GM19238 (cell line): ENCODE data around the gene IL17RB.
A peak's percentile ranks its signal among the peaks of the same experiment; 100 is the strongest.

Source experiments
- DNase-seq: peaks from one replicate; pipeline ENCODE4 v3.0.0; 2011; ENCODE audit warnings: low spot score; ENCODE audit not compliant: insufficient read length

IL17RB gene

GRCh38 chr3:53830944-53831343 is 15.4 kb upstream of the IL17RB start:
- no peak for DNase-seq

- DNase-seq: no peak
Observed at GRCh38 chr3:53833053-53833645, 13.2 kb upstream of the IL17RB start.

- no peak for DNase-seq
Observed at GRCh38 chr3:53833700-53834099, 12.7 kb upstream of the IL17RB start.

GRCh38 chr3:53834429-53835095 is 11.8 kb upstream of the IL17RB start:
- no peak for DNase-seq

- no peak for DNase-seq
Observed at GRCh38 chr3:53835257-53835656, 11.1 kb upstream of the IL17RB start.

GRCh38 chr3:53836084-53836872 is 10.1 kb upstream of the IL17RB start:
- DNase-seq: no peak

- no peak for DNase-seq
Observed at GRCh38 chr3:53837331-53837730, 9.0 kb upstream of the IL17RB start.

- DNase-seq: no peak
Observed at GRCh38 chr3:53841296-53841695, 5.1 kb upstream of the IL17RB start.

GRCh38 chr3:53842436-53843194 is 3.8 kb upstream of the IL17RB start:
- no peak for DNase-seq

- DNase-seq: peak; percentile 48
Observed at GRCh38 chr3:53843195-53844177, 2.9 kb upstream of the IL17RB start.

GRCh38 chr3:53844262-53845102 is 1.9 kb upstream of the IL17RB start:
- DNase-seq: no peak

- DNase-seq: no peak
Observed at GRCh38 chr3:53845103-53845880, 1.1 kb upstream of the IL17RB start.

- no peak for DNase-seq
Observed at GRCh38 chr3:53845881-53846133, 561 bp upstream of the IL17RB start.

GRCh38 chr3:53846851-53847155 is 435 bp downstream of the IL17RB start:
- DNase-seq: no peak

- no peak for DNase-seq
Observed at GRCh38 chr3:53849916-53850315, 3.5 kb downstream of the IL17RB start.

GRCh38 chr3:53850895-53851294 is 4.5 kb downstream of the IL17RB start:
- DNase-seq: no peak

GRCh38 chr3:53856964-53857363 is 10.6 kb downstream of the IL17RB start:
- DNase-seq: no peak

- DNase-seq: no peak
Observed at GRCh38 chr3:53858096-53858741, 11.9 kb downstream of the IL17RB start.

- DNase-seq: no peak
Observed at GRCh38 chr3:53859178-53859577, 12.8 kb downstream of the IL17RB start.
